Activated effector memory CD4-positive, alpha-beta T cell treated with Interleukin-2 at 50 U/mL for 16 hours (primary cell): Measurements from ENCODE around the gene STX7.
A peak's percentile ranks its signal among the peaks of the same experiment; 100 is the strongest.
"Not testable (repeated sequence)": the region's sequence is repeated elsewhere in the genome, so short reads cannot be mapped to it uniquely, and the experiment has no call there.

ENCODE experiments used
- DNase-seq: peaks from one replicate; pipeline ENCODE4 v3.0.0-alpha.2; 2020

The STX7 gene

DNA sequence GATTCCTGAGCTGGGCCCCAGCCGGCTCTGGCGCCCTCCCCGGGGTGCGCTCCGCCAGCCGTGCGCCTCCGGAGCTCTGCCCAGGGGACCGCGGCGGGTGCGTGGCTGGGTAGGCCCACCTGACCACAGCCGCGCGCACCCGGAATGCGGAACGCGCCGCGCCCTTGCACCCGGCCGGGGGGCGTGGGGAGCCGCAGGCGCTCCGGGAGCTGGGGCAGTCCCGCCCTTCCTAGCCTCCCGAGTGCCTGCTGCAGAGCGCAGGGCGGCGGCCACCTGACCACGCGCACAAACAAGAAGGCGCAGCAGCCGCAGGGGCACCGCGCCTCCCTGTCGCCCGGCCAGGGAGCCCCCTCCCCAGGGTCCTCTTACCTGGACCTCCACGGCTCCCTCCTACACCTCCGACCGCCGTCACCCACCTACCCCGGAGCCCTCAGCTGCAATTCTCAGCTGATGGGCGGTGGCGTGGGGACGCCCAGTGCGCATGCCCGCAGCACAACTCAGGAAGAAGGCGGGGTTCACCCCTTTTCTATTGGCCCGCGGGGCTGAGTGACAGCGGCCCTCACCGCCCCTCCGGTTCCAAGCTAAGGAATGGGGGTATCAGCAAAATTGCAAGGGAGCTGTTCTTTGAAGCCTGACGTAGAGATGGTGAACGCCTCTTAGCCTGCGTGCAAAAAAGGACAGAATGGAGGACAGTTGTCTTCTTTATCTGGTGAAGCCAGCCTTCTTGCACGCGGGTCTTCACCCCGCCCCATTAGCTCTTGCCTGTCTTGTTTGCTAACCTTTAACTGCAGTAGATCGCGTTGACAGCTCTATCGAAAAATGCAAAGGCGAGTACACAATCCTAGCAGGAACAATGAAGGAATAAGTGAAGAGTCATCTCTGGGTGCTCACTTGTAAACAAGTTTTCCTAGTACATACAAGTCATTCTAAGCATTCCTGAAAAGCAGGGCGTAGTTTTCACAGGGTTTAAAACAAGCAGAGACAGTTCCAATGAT lies at the start of gene STX7:
Gene STX7, minus strand, starts transcription at position 479 of the 995 bp plus-strand sequence. CDS start 9,586 bp downstream, outside the sequence.
- peak; percentile 81 for DNase-seq

DNA sequence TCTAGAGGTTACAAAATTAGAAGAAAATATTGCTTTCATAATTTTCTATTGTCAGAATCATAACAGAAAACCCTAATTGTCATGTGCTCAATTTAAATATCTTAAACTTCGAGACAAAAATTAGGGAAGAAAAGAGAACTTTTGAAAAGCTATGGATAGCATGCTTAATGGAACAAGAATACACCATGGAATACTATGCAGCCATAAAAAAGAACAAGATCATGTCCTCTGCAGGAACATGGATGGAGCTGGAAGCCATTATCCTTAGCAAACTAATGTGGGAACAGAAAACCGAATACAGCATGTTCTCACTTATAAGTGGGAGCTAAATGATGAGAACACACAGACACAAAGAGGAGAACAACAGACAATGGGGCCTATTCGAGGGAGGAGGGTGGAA lies 47.2 kb upstream of the STX7 start:
- DNase-seq = not testable (repeated sequence)

- DNase-seq = no peak
Observed at GRCh38 chr6:132552372-132552771, 39.5 kb upstream of the STX7 start, which contains the start of gene TAAR8. TAAR8 (plus strand) TSS chr6:132552672; CDS start chr6:132552693, 21 bp downstream.

- no peak for DNase-seq
Observed at GRCh38 chr6:132551214-132551613, 38.3 kb upstream of the STX7 start.

GRCh38 chr6:132548746-132549463 lies 36.0 kb upstream of the STX7 start:
- no peak for DNase-seq

DNA sequence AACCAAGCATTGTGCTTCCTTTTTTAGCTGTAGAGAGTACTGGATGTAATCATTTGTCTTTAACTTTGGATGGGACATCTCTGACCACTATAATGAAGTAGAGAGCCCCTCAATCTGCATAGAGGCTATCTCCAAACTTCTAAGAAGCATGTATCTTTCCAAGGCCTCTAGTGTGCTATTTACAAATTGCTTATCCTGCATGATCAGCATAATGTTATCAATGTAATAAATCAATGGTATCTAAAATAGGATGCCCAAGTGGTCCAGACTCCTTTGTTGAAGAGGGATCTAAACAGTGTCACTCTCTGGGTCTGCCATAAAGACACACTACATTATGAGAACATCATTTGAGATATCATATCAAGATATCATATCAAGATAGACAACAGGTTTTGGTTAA lies 31.9 kb upstream of the STX7 start:
- DNase-seq = no peak

DNA sequence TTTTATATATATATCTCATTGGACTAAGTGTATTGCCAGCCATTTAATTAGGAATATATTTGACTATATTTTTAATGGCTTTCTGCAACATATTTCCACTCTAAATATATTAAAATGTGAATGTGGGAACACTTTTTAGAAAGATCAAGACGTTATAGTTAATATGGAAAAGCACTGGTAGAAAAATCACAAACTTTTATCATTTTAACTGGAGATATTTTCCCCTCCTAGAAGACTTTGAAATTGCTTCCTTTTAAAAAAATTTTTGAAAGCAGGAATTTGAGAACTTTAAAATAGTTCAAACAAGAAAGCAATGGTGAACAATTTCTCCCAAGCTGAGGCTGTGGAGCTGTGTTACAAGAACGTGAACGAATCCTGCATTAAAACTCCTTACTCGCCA lies 25.1 kb upstream of the STX7 start, which contains the start of gene TAAR9:
Gene TAAR9, plus strand, starts transcription at position 301 of the 400 bp plus-strand sequence. Its CDS starts 13 bp downstream, at position 314.
- DNase-seq = no peak

DNA sequence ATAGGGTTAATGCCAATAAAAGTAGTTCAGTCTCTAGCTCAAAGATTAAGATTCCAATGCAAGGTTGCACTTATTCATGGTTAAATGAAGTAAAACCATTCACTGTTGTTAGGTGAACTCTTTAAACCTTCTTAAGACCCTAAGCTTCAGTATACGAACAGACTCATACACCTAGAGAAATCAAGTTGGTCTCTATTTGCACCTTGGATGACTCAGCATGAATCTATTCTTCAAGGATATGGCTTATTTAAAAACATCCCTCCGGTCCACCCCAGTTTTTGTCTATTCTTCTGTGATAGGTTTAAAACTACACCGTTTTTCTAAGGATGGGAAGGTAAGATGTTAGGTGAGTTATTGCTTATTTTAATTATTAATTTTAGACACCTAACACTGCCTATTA lies 24.2 kb upstream of the STX7 start:
- no peak for DNase-seq

DNA sequence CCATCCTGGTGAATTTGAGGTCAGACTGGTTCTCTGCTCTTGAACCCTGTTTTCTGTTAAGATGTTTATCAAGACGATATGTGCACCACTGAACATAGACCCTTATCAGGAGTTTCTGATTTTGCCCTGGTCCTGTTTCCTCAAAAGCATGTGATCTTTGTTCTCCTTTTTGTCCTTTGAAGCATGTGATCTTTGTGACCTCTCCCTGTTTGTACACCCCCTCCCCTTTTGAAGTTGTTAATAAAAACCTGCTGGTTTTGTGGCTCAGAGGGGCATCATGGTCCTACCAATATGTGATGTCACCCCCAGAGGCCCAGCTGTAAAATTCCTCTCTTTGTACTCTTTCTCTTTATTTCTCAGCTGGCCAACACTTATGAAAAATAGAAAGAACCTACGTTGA lies 21.6 kb upstream of the STX7 start:
- DNase-seq = not testable (repeated sequence)

- DNase-seq = peak; percentile 15
Observed at GRCh38 chr6:132530293-132530974, 17.5 kb upstream of the STX7 start.

GRCh38 chr6:132527791-132528190 lies 14.9 kb upstream of the STX7 start:
- no peak for DNase-seq

DNA sequence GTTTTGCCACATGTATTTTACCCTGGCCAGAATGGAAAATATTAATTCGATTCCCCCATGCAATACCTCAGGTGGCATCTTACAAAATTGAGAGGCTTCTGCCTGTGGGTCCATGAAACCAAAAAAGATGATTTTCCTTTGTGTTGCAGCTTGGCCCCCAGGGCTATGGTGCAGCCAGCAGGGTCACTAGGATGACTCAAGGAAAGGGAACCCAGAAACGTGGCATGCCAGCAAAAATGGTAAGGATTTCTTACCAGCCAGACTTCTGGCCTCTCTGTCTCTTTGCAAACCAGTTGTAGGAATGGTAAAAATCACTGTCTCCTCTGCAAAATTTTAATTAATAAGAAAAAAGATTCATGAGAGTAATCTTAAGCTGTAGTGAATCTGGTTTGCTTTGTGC lies 13.5 kb upstream of the STX7 start:
- no peak for DNase-seq

- DNase-seq = no peak
Observed at GRCh38 chr6:132525866-132526265, 12.9 kb upstream of the STX7 start.

DNA sequence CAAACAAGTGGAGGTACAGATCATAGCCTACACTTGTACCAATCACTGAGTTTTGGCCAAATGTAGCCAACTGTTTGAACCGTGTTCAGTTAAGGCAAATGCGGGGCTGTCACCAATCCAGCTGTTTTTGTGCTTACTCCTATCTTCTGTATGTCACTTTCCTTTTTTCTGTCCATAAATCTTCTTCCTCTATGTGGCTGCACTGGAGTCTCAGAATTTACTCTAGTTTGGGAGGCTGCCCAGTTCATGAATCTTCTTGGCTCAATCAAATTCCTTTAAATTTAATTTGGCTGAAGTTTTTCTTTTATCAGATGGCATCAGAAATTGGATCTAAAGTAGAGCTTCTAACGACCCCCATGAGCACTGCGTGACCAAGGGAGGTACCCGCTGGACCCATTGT lies 11.7 kb upstream of the STX7 start:
- no peak for DNase-seq

DNA sequence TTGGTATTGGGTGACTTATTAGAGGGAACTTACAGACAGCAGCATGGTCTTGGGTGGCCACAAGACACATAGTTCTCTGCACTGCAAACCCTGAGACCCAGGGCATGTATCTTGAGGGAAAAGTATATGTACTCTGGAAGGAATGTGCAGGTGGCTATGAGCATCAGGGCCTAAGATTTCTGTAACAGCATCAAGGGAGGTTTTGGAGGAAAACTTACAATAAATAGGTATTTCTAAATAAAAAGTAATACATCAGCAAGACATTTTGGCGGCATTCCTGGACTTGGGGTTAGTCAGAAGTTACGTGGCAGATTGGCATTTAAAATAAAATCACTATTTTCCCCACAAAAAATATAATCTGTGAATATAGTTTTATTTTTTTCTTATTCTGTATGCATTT lies 8.0 kb upstream of the STX7 start:
- DNase-seq = no peak

- DNase-seq = no peak
Observed at GRCh38 chr6:132515386-132515785, 2.5 kb upstream of the STX7 start.

DNA sequence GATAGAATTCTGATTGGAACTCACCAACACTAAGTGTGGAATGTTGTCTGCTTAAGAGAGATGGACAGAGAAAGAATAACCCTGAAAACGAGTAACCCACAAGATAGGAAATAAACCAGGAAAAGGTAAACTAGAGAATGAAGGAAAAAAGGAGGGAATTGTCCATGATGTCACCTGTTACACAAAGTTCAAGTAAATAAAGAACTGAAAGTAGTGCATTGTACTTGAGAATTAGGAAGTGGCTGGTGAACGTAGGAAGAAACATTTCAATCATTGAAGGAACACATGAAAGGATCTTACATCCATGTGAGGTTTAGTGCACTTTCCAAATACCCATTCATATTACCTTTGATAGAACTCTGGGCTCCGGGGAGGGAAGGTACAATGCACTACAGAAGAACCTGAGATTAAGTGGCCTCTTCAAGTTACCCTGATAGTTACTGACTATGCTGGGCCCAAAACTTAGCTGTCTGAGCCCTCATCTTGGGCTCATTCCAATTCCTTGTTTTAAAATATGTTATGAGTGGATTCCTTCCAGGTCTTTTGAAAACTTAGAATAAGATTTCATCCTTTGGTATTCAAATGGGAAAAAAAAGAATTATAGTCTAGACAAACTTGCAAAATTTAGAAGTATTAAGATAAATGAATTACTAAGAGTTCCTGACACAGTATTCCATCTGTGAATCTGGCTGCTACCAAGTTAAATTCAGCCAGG lies 1.1 kb upstream of the STX7 start:
- no peak for DNase-seq

DNA sequence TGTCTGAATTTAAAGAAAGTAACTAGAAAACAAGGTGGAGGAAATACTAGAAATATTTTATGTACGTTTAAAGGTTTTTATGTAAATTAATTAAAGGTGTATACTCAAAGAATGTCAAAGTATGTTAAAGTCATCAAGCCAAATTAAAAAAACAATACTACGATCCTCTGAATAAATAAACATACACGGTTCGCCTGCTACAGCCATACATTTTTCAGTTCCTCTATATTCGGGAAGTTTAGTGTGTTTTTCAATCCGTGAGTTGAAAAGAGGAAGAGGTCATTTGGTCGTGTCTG lies 626 bp downstream of the STX7 start:
- no peak for DNase-seq

GRCh38 chr6:132511831-132512220 lies 1.1 kb downstream of the STX7 start:
- no peak for DNase-seq

GRCh38 chr6:132511210-132511830 lies 1.6 kb downstream of the STX7 start:
- no peak for DNase-seq

DNA sequence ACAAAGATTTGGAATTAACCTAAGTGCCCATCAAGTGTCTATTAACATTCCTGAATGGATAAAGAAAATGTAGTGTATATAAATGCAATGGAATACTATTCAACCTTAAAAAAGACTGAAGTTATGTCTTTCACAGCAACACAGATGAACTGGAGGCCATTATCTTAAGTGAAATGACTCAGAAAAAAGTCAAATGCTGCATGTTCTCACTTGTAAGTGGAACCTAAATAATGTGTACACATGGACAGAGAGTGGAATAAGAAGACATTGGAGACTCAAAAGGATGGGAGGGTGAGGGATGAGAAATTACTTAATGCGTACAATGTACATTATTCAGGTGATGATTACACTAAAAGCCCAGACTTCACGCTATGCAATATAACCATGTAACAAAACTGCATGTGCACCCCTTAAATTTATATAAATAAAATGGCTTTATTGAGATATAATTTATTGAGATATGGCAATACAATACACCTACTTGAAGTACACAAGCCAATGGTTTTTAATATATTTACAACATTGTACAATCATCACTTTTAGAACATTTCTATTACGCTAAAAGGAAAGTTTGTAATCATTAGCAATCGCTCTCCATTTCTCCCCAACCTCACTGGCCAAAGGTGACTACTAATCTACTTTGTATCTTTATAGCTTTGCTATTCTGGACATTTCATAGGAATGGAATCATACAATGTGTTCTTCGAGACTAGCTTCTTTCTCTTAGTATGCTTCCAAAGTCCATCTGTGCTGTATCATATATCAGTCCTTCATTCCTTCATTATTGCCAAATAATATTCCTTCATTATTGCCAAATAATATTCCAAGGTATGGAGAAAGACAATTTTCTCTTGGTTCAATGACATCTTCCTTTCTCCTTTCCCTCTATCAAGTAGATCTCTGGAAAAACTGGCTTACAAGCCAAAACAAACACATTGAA lies 5.8 kb downstream of the STX7 start:
- DNase-seq = no peak
